ENCODE data around the gene BAG5.
A peak's percentile ranks its signal among the peaks of the same experiment; 100 is the strongest.
"Not testable (repeated sequence)": the region's sequence is repeated elsewhere in the genome, so short reads cannot be mapped to it uniquely, and the experiment has no call there.

BAG5 gene, protein sequence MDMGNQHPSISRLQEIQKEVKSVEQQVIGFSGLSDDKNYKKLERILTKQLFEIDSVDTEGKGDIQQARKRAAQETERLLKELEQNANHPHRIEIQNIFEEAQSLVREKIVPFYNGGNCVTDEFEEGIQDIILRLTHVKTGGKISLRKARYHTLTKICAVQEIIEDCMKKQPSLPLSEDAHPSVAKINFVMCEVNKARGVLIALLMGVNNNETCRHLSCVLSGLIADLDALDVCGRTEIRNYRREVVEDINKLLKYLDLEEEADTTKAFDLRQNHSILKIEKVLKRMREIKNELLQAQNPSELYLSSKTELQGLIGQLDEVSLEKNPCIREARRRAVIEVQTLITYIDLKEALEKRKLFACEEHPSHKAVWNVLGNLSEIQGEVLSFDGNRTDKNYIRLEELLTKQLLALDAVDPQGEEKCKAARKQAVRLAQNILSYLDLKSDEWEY

DNA sequence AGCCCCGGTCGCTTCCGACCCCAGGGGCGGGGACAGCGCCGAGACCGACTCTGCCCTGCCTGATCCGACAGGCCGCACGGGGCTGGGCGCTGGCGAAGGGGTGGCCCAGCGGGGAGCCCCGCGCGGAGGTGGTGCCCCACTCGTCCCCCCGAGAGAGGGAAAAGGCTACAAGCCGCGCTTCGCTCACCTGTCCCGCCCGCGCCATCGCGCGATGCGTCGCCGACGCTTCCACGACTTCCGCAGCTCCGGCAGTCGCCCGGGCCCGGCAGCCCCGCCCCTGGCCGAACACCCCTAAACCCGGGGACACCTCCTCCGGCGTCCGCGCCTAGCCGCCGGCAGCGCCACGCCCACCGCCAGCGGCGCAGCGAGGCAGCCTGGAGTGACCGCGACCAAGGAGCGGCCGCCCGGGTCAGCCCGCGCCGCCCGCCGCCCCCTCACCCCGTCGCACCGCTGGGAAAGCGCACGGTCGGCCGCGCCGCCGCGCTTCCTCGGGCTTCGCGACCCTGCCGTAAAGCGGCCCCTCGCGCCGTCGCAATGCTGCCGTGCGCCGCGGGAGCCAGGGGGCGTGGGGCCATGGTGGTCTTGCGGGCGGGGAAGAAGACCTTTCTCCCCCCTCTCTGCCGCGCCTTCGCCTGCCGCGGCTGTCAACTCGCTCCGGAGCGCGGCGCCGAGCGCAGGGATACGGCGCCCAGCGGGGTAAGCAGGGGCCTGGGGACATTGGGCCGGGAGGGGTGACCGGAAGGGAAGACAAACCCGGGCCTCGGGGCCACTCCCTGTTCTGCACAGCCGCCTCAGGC lies at the start of gene BAG5, which contains the start of gene COA8:
BAG5 (minus strand) TSS at position 229 of the 797 bp plus-strand sequence. CDS start 1,493 bp downstream, outside the sequence.
COA8 (plus strand) TSS at position 532 of the 797 bp plus-strand sequence; CDS start at position 574, 42 bp downstream.
- peak; percentile 99 for DNase-seq (ENCODE audit: low spot score)

GRCh38 chr14:103611215-103611614 lies 48.8 kb upstream of the BAG5 start:
- no peak for DNase-seq (ENCODE audit: low spot score)

GRCh38 chr14:103609081-103609480 lies 46.6 kb upstream of the BAG5 start:
- not testable (repeated sequence) for DNase-seq (ENCODE audit: low spot score)

- no peak for DNase-seq (ENCODE audit: low spot score)
These were observed 45.4 kb upstream of the BAG5 start for GRCh38 chr14:103607822-103608221.

DNA sequence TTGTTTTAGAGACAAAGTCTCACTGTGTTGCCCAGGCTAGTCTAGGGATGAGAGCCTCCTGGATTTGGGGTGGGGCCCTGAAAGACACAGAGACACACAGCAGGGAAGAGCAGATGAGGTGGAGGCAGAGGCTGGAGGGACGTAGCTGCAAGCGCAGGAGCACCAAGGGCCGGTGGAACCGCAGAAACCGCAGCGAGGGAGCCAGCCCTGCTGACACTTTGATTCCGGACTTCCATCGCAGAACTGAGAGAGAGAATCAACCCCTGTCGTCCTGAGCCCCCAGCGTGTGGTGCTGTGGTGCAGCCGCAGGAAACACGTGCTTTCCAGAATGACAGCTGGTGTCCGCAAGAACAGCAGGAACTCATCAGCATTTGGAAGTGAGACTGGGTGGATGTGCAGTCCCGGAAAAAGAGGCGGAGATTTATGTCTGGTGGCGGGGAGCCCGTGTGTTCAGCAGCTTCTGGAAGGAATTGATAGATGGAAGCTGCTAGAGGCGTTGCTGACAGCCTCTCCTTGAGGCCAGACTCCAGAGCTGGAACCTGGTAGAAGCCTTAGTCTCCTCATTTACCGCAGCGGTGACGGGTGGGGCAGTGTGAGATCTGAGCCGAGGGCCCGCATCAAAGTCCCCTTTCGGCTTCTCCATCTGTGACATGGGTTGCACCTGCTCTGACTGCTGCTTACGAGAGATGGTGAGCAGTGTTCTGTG lies 44.7 kb upstream of the BAG5 start:
- DNase-seq (ENCODE audit: low spot score), result peak; percentile 72

GRCh38 chr14:103604620-103605019 lies 42.2 kb upstream of the BAG5 start:
- DNase-seq (ENCODE audit: low spot score), result no peak

DNA sequence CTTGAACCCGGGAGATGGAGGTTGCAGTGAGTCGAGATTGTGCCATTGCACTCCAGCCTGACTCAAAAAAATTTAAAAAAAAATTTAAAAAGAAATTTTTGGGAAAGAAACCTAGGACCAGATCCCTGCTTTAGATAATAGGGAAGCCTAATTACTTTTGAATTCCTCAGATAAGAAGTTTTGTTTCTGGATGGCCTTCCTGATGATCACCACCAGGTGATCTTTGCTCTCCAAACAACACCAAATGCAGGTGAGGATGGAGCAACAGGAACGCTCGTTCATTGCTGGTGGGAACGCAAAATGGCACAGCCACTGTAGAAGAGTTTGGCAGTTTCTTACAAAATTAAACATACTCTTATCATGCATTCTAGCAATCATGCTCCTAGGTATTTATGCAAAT lies 38.0 kb upstream of the BAG5 start:
- no peak for DNase-seq (ENCODE audit: low spot score)

DNA sequence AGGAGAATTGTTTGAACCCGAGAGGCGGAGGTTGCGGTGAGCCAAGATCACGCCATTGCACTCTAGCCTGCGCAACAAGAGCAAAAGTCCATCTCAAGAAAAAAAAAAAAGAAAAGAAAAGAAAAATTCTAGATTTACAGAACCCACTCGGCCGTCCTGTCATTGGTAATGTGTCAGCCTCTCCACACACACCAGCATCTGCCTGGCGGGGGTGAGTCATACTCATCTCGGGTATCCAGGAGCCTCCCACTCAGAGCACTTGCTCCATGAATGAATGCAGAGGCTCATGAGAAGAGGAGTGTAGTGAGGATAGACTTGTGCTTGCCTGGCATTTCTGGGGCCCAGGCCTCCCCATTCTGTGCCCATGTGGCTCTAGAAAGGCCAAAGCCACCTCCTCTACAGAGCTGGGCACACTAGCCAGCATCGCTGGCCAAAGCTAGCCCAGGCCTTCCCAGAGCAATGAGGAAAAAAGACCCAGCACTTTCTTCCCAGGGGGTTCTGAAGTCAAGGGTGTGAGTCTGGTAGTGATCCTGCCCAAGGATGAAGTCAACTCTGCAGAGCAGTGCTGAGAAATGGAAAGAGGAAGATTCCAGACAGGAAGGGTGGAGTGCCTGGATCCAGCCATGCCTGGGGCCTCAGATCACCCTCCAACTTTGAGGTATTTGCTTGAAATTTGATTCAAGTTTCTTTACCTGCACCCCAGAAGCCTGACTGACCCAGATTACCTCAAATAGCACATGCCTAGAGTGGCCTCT lies 35.3 kb upstream of the BAG5 start:
- DNase-seq (ENCODE audit: low spot score), result peak; percentile 49

- DNase-seq (ENCODE audit: low spot score), result peak; percentile 53
These were observed 31.8 kb upstream of the BAG5 start for GRCh38 chr14:103594265-103594664.

GRCh38 chr14:103593577-103593976 lies 31.1 kb upstream of the BAG5 start:
- no peak for DNase-seq (ENCODE audit: low spot score)

DNA sequence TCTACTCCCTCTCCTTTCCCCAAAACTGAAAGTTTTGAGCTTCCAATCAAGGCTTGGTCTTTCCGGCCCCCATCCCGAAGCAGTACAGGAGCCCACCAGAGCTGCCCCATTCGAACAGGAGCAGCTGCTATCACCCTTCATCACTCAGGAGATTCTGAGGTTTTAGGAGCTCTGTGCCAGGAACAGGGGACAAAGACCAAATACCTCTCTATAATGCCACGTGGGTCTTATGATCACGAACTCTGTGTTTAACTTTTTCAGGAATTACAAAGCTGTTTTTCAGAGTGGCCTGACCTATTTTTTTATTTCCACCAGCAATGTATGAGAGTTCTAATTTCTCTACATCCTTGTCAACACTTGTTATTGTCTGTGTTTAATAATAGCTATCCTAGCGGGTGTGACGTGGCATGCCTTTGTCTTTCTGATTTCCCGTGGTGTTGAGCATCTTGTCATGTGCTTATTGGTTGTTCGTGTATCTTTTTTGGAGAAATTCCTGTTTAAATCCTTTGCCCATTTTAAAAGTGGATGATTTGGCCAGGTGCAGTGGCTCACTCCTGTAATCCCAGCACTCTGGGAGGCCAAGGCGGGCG lies 22.0 kb upstream of the BAG5 start:
- no peak for DNase-seq (ENCODE audit: low spot score)

DNA sequence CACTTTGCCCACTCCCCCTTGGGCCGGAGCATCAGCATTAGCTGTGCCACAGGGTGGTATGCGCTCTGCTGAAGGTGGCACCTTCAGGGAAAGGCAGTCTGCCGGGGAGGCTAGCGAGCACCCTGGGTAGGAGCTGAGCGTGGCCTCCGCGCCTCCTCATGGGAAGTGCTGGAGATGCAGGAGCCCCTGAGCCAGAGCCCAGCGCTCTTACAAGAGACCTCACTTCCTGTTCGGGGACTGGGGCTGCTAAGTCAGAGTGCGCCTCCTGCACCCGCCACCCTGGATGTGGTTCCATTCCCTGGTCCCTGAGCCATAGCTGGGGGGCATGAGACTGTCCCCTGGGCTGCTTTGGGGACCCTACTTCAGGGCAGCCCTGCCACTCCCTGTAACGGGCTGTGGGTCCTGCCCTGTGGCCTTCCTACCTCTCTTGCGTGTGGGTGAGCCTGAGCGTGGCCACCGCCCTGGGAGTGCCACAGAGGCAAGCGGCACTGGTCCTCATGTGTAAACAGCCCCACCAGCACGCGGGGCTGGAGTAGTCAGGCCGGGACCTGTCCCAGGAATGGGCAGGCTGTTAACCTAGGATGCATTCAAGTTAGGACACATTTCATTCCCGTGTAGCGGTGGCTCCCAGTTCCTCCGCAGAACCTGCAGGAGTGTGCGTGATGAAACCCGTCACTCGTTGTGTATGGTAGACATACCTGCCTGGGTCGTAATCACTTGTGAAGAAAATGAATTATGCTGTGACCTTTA lies 19.7 kb upstream of the BAG5 start:
- DNase-seq (ENCODE audit: low spot score), result no peak

- no peak for DNase-seq (ENCODE audit: low spot score)
These were observed 18.7 kb upstream of the BAG5 start for GRCh38 chr14:103581206-103581605.

- DNase-seq (ENCODE audit: low spot score), result no peak
These were observed 16.1 kb upstream of the BAG5 start for GRCh38 chr14:103578401-103579075.

DNA sequence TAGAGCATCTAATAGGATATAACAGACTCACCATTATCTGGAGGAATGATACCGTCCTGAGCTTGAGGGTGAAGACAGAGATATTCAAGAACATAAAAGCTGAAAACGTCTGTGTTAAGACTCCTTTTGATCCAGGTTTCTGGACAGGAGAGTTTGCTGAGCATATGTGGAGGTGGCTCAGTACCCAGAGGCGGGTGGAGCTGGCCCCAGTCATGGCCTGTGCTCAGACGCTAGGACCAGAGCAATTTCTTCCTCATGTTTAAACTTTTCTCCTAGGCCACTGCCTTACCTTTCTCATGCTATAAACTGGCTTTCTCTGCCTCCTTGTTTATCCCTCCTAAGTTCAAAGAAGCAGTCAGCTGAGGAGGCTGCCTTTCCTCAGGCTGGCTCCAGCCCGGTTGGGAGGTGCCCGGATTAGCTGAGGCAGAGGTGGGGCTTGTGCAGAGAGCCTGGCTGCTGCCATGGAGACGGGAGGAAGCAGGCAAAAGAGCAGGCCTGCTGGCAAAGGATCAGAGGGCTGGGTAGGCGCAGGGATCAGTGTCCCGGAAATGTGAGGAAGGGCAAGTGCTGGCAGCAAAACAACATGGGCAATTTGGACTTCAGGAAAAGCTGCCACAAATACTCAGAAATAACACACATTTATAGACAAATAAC lies 14.0 kb upstream of the BAG5 start:
- DNase-seq (ENCODE audit: low spot score), result peak; percentile 81

GRCh38 chr14:103574707-103575285 lies 12.3 kb upstream of the BAG5 start:
- DNase-seq (ENCODE audit: low spot score), result no peak

GRCh38 chr14:103574104-103574503 lies 11.6 kb upstream of the BAG5 start:
- DNase-seq (ENCODE audit: low spot score), result no peak

DNA sequence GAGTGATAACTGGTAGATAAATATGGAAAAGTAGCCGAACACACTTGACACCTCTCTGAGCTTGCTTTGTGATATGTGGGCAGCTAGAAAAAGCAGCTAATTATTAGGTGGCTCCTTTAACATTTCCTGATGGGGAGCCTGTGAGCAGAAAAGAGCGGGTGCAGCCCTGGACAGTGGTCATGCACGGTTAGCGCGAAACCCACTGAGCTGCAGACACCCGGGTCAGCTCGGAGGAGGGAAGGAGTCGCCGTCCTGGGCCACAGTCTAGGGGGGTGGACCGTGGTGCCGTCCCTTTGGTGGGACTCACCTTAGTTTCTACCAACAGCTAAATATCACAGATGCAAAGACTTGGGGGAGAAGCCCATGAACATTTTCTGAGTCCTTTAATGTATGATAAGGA lies 7.0 kb upstream of the BAG5 start:
- DNase-seq (ENCODE audit: low spot score), result no peak

GRCh38 chr14:103568952-103569351 lies 6.5 kb upstream of the BAG5 start:
- no peak for DNase-seq (ENCODE audit: low spot score)

Data from iPS-NIHi11 (cell line).